H9 (cell line): ENCODE measurements around the gene ANKRD55. TPM values are rescaled to one million over a fixed set of nuclear protein-coding genes. Genes with fewer than 3 reads are reported as not detected.

Source experiments
- DNase-seq: peaks from one replicate; pipeline ENCODE4 v3.0.0-alpha.2; 2017
- H2AFZ ChIP-seq: one replicate; pipeline ENCODE4 v1.6.1; 2013; ENCODE audit warnings: mild to moderate bottlenecking, low read length, control low read depth, moderate library complexity
- H2AK5ac ChIP-seq: 2 replicates; pipeline ENCODE4 v1.6.1; 2013; ENCODE audit warnings: low read length, control low read depth, mixed read lengths; ENCODE audit not compliant: insufficient read length
- H2BK120ac ChIP-seq: one replicate; pipeline ENCODE4 v1.6.1; 2013; ENCODE audit warnings: low read depth, mild to moderate bottlenecking, low read length, control low read depth, inconsistent platforms; ENCODE audit not compliant: poor library complexity, severe bottlenecking
- H2BK12ac ChIP-seq: 2 replicates; pipeline ENCODE4 v1.6.1; 2013; ENCODE audit warnings: low read length, control low read depth, mixed read lengths, low read depth; ENCODE audit not compliant: insufficient read length
- H2BK15ac ChIP-seq: 2 replicates; pipeline ENCODE4 v1.6.1; 2013; ENCODE audit warnings: low read depth, low read length, control low read depth
- H2BK20ac ChIP-seq: one replicate; pipeline ENCODE4 v1.6.1; 2013; ENCODE audit warnings: low read depth, mild to moderate bottlenecking, low read length, control low read depth, inconsistent platforms; ENCODE audit not compliant: poor library complexity, severe bottlenecking
- H2BK5ac ChIP-seq: 2 replicates; pipeline ENCODE4 v1.6.1; 2013; ENCODE audit warnings: low read length, control low read depth, mixed read lengths; ENCODE audit not compliant: insufficient read length
- H3K14ac ChIP-seq: 2 replicates; pipeline ENCODE4 v1.6.1; 2013; ENCODE audit warnings: low read length, control low read depth; ENCODE audit not compliant: insufficient read depth
- H3K18ac ChIP-seq: 2 replicates; pipeline ENCODE4 v1.6.1; 2013; ENCODE audit warnings: low read depth, mild to moderate bottlenecking, mixed read lengths, low read length, control low read depth; ENCODE audit not compliant: insufficient read length
- H3K23ac ChIP-seq: 2 replicates; pipeline ENCODE4 v1.6.1; 2013; ENCODE audit warnings: low read length, control low read depth, mixed read lengths, low read depth; ENCODE audit not compliant: insufficient read length
- H3K23me2 ChIP-seq: 2 replicates; pipeline ENCODE4 v1.6.1; 2013; ENCODE audit warnings: low read depth, mild to moderate bottlenecking, mixed read lengths, low read length, control low read depth; ENCODE audit not compliant: insufficient read length, poor library complexity, severe bottlenecking
- H3K27ac ChIP-seq: 2 replicates; pipeline ENCODE4 v1.5.1; 2013; ENCODE audit warnings: low read length, control low read depth, mixed read lengths, low read depth; ENCODE audit not compliant: insufficient read length
- H3K27me3 ChIP-seq: 2 replicates; pipeline ENCODE4 v1.6.1; 2013; ENCODE audit warnings: low read length, control low read depth, inconsistent platforms; ENCODE audit not compliant: insufficient read depth
- H3K4ac ChIP-seq: 2 replicates; pipeline ENCODE4 v1.6.1; 2013; ENCODE audit warnings: low read depth, mild to moderate bottlenecking, control low read depth, inconsistent platforms, low read length, moderate library complexity
- H3K4me1 ChIP-seq: 2 replicates; pipeline ENCODE4 v1.6.1; 2013; ENCODE audit warnings: low read length, control low read depth, inconsistent platforms; ENCODE audit not compliant: insufficient read depth
- H3K4me2 ChIP-seq: 2 replicates; pipeline ENCODE4 v1.6.1; 2013; ENCODE audit warnings: low read length, control low read depth, mixed read lengths; ENCODE audit not compliant: insufficient read length, insufficient read depth
- H3K56ac ChIP-seq: 2 replicates; pipeline ENCODE4 v1.6.1; 2013; ENCODE audit warnings: low read depth, mild to moderate bottlenecking, mixed read lengths, low read length, control low read depth; ENCODE audit not compliant: insufficient read length
- H3K79me1 ChIP-seq: 2 replicates; pipeline ENCODE4 v1.6.1; 2013; ENCODE audit warnings: low read depth, mild to moderate bottlenecking, moderate library complexity, low read length, control low read depth, inconsistent platforms; ENCODE audit not compliant: insufficient read depth, poor library complexity, severe bottlenecking
- H3K79me2 ChIP-seq: 2 replicates; pipeline ENCODE4 v1.6.1; 2013; ENCODE audit warnings: low read length, control low read depth, inconsistent platforms; ENCODE audit not compliant: insufficient read depth
- H3K9ac ChIP-seq: 2 replicates; pipeline ENCODE4 v1.6.1; 2013; ENCODE audit warnings: low read length, control low read depth, mixed read lengths; ENCODE audit not compliant: insufficient read length; ENCODE audit errors: extremely low read depth
- H3K9me3 ChIP-seq: one replicate; pipeline ENCODE4 v1.6.1; 2013; ENCODE audit warnings: low read depth, low read length, inconsistent platforms; ENCODE audit not compliant: control insufficient read depth
- H3T11ph ChIP-seq: one replicate; pipeline ENCODE4 v1.6.1; 2013; ENCODE audit warnings: mild to moderate bottlenecking, low read length, control low read depth, inconsistent platforms
- H4K20me1 ChIP-seq: one replicate; pipeline ENCODE4 v1.6.1; 2013; ENCODE audit not compliant: control insufficient read depth, insufficient read length, insufficient read depth
- H4K5ac ChIP-seq: 2 replicates; pipeline ENCODE4 v1.6.1; 2013; ENCODE audit warnings: low read depth, mild to moderate bottlenecking, mixed read lengths, low read length, control low read depth; ENCODE audit not compliant: insufficient read length
- H4K8ac ChIP-seq: replicated peaks from 2 replicates; pipeline ENCODE4 v1.6.1; 2013; ENCODE audit warnings: low read length, control low read depth, mixed read lengths, low read depth; ENCODE audit not compliant: insufficient read length
- H4K91ac ChIP-seq: 2 replicates; pipeline ENCODE4 v1.6.1; 2013; ENCODE audit warnings: low read depth, mild to moderate bottlenecking, moderate library complexity, mixed read lengths, low read length, control low read depth; ENCODE audit not compliant: insufficient read length
- H3K27ac Mint-ChIP-seq, 3 experiments: 2 replicates in 2 of 3; 3 replicates in 1 of 3; pipeline ENCODE4 v1.8.0; 2020 to 2021; ENCODE audit warnings: mixed read lengths in 3 of 3, mild to moderate bottlenecking in 1 of 3, moderate library complexity in 1 of 3
- H3K27me3 Mint-ChIP-seq: 2 replicates; pipeline ENCODE4 v1.8.0; 2021; ENCODE audit warnings: low read depth, mild to moderate bottlenecking, moderate library complexity, mixed read lengths
- H3K36me3 Mint-ChIP-seq, 3 experiments: 2 replicates in 2 of 3; 3 replicates in 1 of 3; pipeline ENCODE4 v1.8.0; 2020 to 2021; ENCODE audit warnings: low read depth in 3 of 3, mixed read lengths in 3 of 3; ENCODE audit not compliant: insufficient read depth in 1 of 3
- H3K4me1 Mint-ChIP-seq, 2 experiments: 2 replicates each; pipeline ENCODE4 v1.8.0; 2020; ENCODE audit warnings: mixed read lengths in 2 of 2
- H3K4me3 Mint-ChIP-seq, 2 experiments: 2 replicates in 1 of 2; 3 replicates in 1 of 2; pipeline ENCODE4 v1.8.0; 2020 to 2021; ENCODE audit warnings: mild to moderate bottlenecking in 2 of 2, mixed read lengths in 2 of 2, moderate library complexity in 1 of 2
- H3K9me3 Mint-ChIP-seq, 2 experiments: 2 replicates in 1 of 2; 3 replicates in 1 of 2; pipeline ENCODE4 v1.8.0; 2020; ENCODE audit warnings: mild to moderate bottlenecking in 2 of 2, mixed read lengths in 2 of 2, moderate library complexity in 1 of 2
- total RNA-seq: library from RNA; stranded (reverse); gene quantifications from 2 replicates; pipeline ENCODE4 v1.2.1, GENCODE V29; 2021
- TF ChIP-seq, protein P1 (sequence below): fragments of 200-600 bp; sonication (generic); conservative IDR thresholded peaks from 3 replicates; pipeline ENCODE4 v1.8.0; 2021; ENCODE audit warnings: antibody characterized with exemption, mild to moderate bottlenecking

Gene ANKRD55
- total RNA-seq, 1 experiment from 2014 or later = not detected

DNA sequence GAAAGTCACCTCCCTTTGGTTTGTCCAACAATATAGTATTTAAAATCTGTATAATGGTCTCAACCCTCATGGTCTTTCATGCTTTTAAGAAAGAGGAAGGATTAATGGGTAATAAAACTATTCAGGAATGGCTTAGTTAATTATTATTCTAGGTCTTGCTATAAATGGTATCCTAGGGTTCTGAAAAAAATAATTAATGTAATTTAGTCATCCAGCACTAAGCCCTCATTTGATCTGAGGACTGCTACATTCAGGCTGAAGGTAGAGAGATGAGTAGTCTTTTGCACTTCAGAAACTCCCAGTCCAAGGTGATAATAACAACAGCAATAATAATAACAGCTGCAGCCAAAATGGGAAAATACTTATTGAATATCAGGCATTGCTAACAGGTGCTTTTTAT, 2.6 kb downstream of the ANKRD55 start:
- Histone ChIP-seq H3K27me3 (no peaks in the 10 kb centered on the region), H3K56ac (no peak overlapping the region), H4K91ac (no peak overlapping the region), H3K18ac (no peak overlapping the region), H3K79me2 (no peaks in the 10 kb centered on the region), H2BK12ac (no peak overlapping the region), H3K9ac (no peak overlapping the region), H3K14ac (no peak overlapping the region), H4K20me1 (no peaks in the 10 kb centered on the region), H3K23me2 (no peaks in the 10 kb centered on the region), H3K4ac (no peak overlapping the region), H2BK15ac (no peak overlapping the region), H2AFZ (no peak overlapping the region), H3K4me1 (peaks cover 4% of the 10 kb centered on the region; the same call in 1 of the 2 replicates), H2AK5ac (no peak overlapping the region), H2BK5ac (no peak overlapping the region), H4K5ac (no peak overlapping the region), H3K23ac (no peak overlapping the region), H3K9me3 (no peaks in the 10 kb centered on the region), H3K4me2 (no peak overlapping the region), H2BK20ac (no peak overlapping the region), H2BK120ac (no peak overlapping the region), H3T11ph (no peak overlapping the region), H3K27ac (no peak overlapping the region), H3K79me1 (no peaks in the 10 kb centered on the region), H4K8ac (no peak overlapping the region)
- Mint-ChIP-seq H3K36me3 (no peaks in the 10 kb centered on the region; a peak in 1 of 7 replicates), H3K4me1 (peaks cover 19 to 21% of the 10 kb centered on the region in 2 experiments), H3K9me3 (peaks cover 2 to 6% of the 10 kb centered on the region in 2 experiments; a peak in 2 of 5 replicates), H3K4me3 (no peak overlapping the region), H3K27me3 (peaks cover 1% of the 10 kb centered on the region; the same call in 1 of the 2 replicates), H3K27ac (no peak overlapping the region)
- TF ChIP-seq, protein P1, sequence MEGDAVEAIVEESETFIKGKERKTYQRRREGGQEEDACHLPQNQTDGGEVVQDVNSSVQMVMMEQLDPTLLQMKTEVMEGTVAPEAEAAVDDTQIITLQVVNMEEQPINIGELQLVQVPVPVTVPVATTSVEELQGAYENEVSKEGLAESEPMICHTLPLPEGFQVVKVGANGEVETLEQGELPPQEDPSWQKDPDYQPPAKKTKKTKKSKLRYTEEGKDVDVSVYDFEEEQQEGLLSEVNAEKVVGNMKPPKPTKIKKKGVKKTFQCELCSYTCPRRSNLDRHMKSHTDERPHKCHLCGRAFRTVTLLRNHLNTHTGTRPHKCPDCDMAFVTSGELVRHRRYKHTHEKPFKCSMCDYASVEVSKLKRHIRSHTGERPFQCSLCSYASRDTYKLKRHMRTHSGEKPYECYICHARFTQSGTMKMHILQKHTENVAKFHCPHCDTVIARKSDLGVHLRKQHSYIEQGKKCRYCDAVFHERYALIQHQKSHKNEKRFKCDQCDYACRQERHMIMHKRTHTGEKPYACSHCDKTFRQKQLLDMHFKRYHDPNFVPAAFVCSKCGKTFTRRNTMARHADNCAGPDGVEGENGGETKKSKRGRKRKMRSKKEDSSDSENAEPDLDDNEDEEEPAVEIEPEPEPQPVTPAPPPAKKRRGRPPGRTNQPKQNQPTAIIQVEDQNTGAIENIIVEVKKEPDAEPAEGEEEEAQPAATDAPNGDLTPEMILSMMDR = no peak
- DNase-seq = no peak
